ENCODE results near the gene SIRT2. TPM values are rescaled to one million over a fixed set of nuclear protein-coding genes. Genes with fewer than 3 reads are reported as not detected.
A peak's percentile ranks its signal among the peaks of the same experiment; 100 is the strongest.

SIRT2 gene
- total RNA-seq, 2 experiments from 2014 or later = 25.5 to 32.1 TPM

GRCh38 chr19:38836983-38837626, 62.3 kb downstream of the SIRT2 start:
- no peak for TF ChIP-seq EZH2phosphoT487 (IDR thresholded peaks at IDR 0.05; ENCODE audit: borderline replicate concordance, low read depth, low read length)
- no peak for TF ChIP-seq CTCF (conservative IDR thresholded peaks at IDR 0.05; ENCODE audit: low read length)
- ChIA-PET POLR2A (no interaction called here), CTCF (ENCODE audit: unreplicated experiment) (no interaction called here)
- Histone ChIP-seq H3K4me3 (ENCODE audit: low read depth, low read length, poor library complexity, severe bottlenecking) (no peak overlapping the region), H3K36me3 (ENCODE audit: insufficient read depth, low read length) (peaks cover 70% of the 10 kb centered on the region), H3K9me3 (ENCODE audit: low read length) (no peaks in the 10 kb centered on the region), H3K27ac (ENCODE audit: low read depth, low read length, poor library complexity, severe bottlenecking) (no peak overlapping the region), H3K79me2 (ENCODE audit: insufficient read depth, low read depth, low read length) (peaks cover 9% of the 10 kb centered on the region; the same call in 1 of the 2 replicates), H3K4me2 (ENCODE audit: low read length) (no peak overlapping the region), H3K9me2 (ENCODE audit: insufficient read depth, low read length) (no peaks in the 10 kb centered on the region), H4K20me1 (ENCODE audit: insufficient read depth, low read length) (peaks cover 12% of the 10 kb centered on the region), H2AFZ (ENCODE audit: low read length) (no peak overlapping the region), H3K4me1 (ENCODE audit: insufficient read depth, low read length, poor library complexity, severe bottlenecking) (peaks cover 4% of the 10 kb centered on the region)
- no TSS peak for BruUV-seq (replicated peaks)
- DNase-seq (ENCODE audit: low spot score) = no peak
- intact Hi-C loops (cut with micrococcal nuclease; ENCODE audit: unreplicated experiment) = no loop called here

- Histone ChIP-seq H4K20me1 (ENCODE audit: insufficient read depth, low read length) (peaks cover 6% of the 10 kb centered on the region), H3K4me2 (ENCODE audit: low read length) (no peak overlapping the region), H3K4me3 (ENCODE audit: low read depth, low read length, poor library complexity, severe bottlenecking) (no peak overlapping the region), H3K4me1 (ENCODE audit: insufficient read depth, low read length, poor library complexity, severe bottlenecking) (peaks cover 7% of the 10 kb centered on the region), H3K79me2 (ENCODE audit: insufficient read depth, low read depth, low read length) (peaks cover 2% of the 10 kb centered on the region; the same call in 1 of the 2 replicates), H2AFZ (ENCODE audit: low read length) (no peak overlapping the region), H3K27ac (ENCODE audit: low read depth, low read length, poor library complexity, severe bottlenecking) (no peak overlapping the region), H3K9me3 (ENCODE audit: low read length) (no peaks in the 10 kb centered on the region), H3K36me3 (ENCODE audit: insufficient read depth, low read length) (peaks cover 62% of the 10 kb centered on the region), H3K9me2 (ENCODE audit: insufficient read depth, low read length) (no peaks in the 10 kb centered on the region)
- TF ChIP-seq EZH2phosphoT487 (IDR thresholded peaks at IDR 0.05; ENCODE audit: borderline replicate concordance, low read depth, low read length) = no peak
- no peak for DNase-seq (ENCODE audit: low spot score)
- CTCF ChIA-PET (ENCODE audit: unreplicated experiment) = no interaction called here
- intact Hi-C loops (cut with micrococcal nuclease; ENCODE audit: unreplicated experiment) = no loop called here
- POLR2A ChIA-PET = no interaction called here
- TSS peak; percentile 33 for BruUV-seq (replicated peaks)
Measured at GRCh38 chr19:38836159-38836982, 63.0 kb downstream of the SIRT2 start.

- ChIA-PET POLR2A (no interaction called here), CTCF (ENCODE audit: unreplicated experiment) (no interaction called here)
- Histone ChIP-seq H4K20me1 (ENCODE audit: insufficient read depth, low read length) (no peaks in the 10 kb centered on the region), H3K4me3 (ENCODE audit: low read depth, low read length, poor library complexity, severe bottlenecking) (no peak overlapping the region), H3K27ac (ENCODE audit: low read depth, low read length, poor library complexity, severe bottlenecking) (peak overlapping the region; percentile 30), H3K79me2 (ENCODE audit: insufficient read depth, low read depth, low read length) (peaks cover 7% of the 10 kb centered on the region; the same call in 1 of the 2 replicates), H2AFZ (ENCODE audit: low read length) (no peak overlapping the region), H3K9me2 (ENCODE audit: insufficient read depth, low read length) (no peaks in the 10 kb centered on the region), H3K36me3 (ENCODE audit: insufficient read depth, low read length) (peaks cover 53% of the 10 kb centered on the region), H3K4me1 (ENCODE audit: insufficient read depth, low read length, poor library complexity, severe bottlenecking) (peaks cover 17% of the 10 kb centered on the region), H3K4me2 (ENCODE audit: low read length) (no peak overlapping the region), H3K9me3 (ENCODE audit: low read length) (no peaks in the 10 kb centered on the region)
- no peak for TF ChIP-seq EZH2phosphoT487 (IDR thresholded peaks at IDR 0.05; ENCODE audit: borderline replicate concordance, low read depth, low read length)
- TF ChIP-seq CTCF (conservative IDR thresholded peaks at IDR 0.05; ENCODE audit: low read length) = no peak
- no peak for DNase-seq (ENCODE audit: low spot score)
- BruUV-seq (replicated peaks) = no TSS peak
- intact Hi-C loops (cut with micrococcal nuclease; ENCODE audit: unreplicated experiment) = no loop called here
Measured at GRCh38 chr19:38834590-38834989, 64.8 kb downstream of the SIRT2 start.
